Measurements from ENCODE around the gene PRM3.

PRM3 gene

GRCh38 chr16:11272921-11273720 is at the start of gene PRM3:
Gene PRM3, minus strand, starts transcription at chr16:11273629. Its CDS starts 34 bp downstream, at chr16:11273595.
- Histone ChIP-seq H3K4me1 (ENCODE audit: insufficient read depth, low read length) (no peaks in the 10 kb centered on the region), H3K27ac (ENCODE audit: low read depth, low read length) (no peak within 1 kb of the TSS), H3K36me3 (ENCODE audit: insufficient read depth, low read length) (no peaks in the 10 kb centered on the region), H3K4me3 (ENCODE audit: low read depth in 1 of 2, low read length in 2 of 2) (no peak within 1 kb of the TSS), H3K27me3 (ENCODE audit: control insufficient read depth in 1 of 2, insufficient read depth in 2 of 2, low read length in 2 of 2) (no peaks in the 10 kb centered on the region), H3K9me3 (ENCODE audit: low read length) (no peaks in the 10 kb centered on the region), H3K9ac (ENCODE audit: low read length) (no peak within 1 kb of the TSS)

- no peaks in the 10 kb centered on the region for H3K27me3 ChIP-seq (ENCODE audit: control insufficient read depth in 1 of 2, insufficient read depth in 2 of 2, low read length in 2 of 2)
- no peak overlapping the region for H3K4me3 ChIP-seq (ENCODE audit: low read depth in 1 of 2, low read length in 2 of 2)
- peaks cover 3% of the 10 kb centered on the region for H3K4me1 ChIP-seq (ENCODE audit: insufficient read depth, low read length)
- H3K9me3 ChIP-seq (ENCODE audit: low read length), result no peaks in the 10 kb centered on the region
- no peak overlapping the region for H3K27ac ChIP-seq (ENCODE audit: low read depth, low read length)
- H3K36me3 ChIP-seq (ENCODE audit: insufficient read depth, low read length), result no peaks in the 10 kb centered on the region
- no peak overlapping the region for H3K9ac ChIP-seq (ENCODE audit: low read length)
Observed at GRCh38 chr16:11322823-11323222, 49.4 kb upstream of the PRM3 start.

GRCh38 chr16:11321662-11322061 is 48.2 kb upstream of the PRM3 start:
- Histone ChIP-seq H3K27me3 (ENCODE audit: control insufficient read depth in 1 of 2, insufficient read depth in 2 of 2, low read length in 2 of 2) (no peaks in the 10 kb centered on the region), H3K9me3 (ENCODE audit: low read length) (no peaks in the 10 kb centered on the region), H3K36me3 (ENCODE audit: insufficient read depth, low read length) (no peaks in the 10 kb centered on the region), H3K4me3 (ENCODE audit: low read depth in 1 of 2, low read length in 2 of 2) (no peak overlapping the region), H3K27ac (ENCODE audit: low read depth, low read length) (no peak overlapping the region), H3K4me1 (ENCODE audit: insufficient read depth, low read length) (no peaks in the 10 kb centered on the region), H3K9ac (ENCODE audit: low read length) (no peak overlapping the region)

GRCh38 chr16:11320170-11320569 is 46.7 kb upstream of the PRM3 start:
- H3K27me3 ChIP-seq (ENCODE audit: control insufficient read depth in 1 of 2, insufficient read depth in 2 of 2, low read length in 2 of 2), result no peaks in the 10 kb centered on the region
- H3K27ac ChIP-seq (ENCODE audit: low read depth, low read length), result no peak overlapping the region
- no peaks in the 10 kb centered on the region for H3K36me3 ChIP-seq (ENCODE audit: insufficient read depth, low read length)
- H3K9me3 ChIP-seq (ENCODE audit: low read length), result no peaks in the 10 kb centered on the region
- no peaks in the 10 kb centered on the region for H3K4me1 ChIP-seq (ENCODE audit: insufficient read depth, low read length)
- H3K4me3 ChIP-seq (ENCODE audit: low read depth in 1 of 2, low read length in 2 of 2), result no peak overlapping the region
- no peak overlapping the region for H3K9ac ChIP-seq (ENCODE audit: low read length)

GRCh38 chr16:11319529-11320146 is 46.2 kb upstream of the PRM3 start:
- H3K27me3 ChIP-seq (ENCODE audit: control insufficient read depth in 1 of 2, insufficient read depth in 2 of 2, low read length in 2 of 2), result no peaks in the 10 kb centered on the region
- no peak overlapping the region for H3K27ac ChIP-seq (ENCODE audit: low read depth, low read length)
- no peak overlapping the region for H3K9ac ChIP-seq (ENCODE audit: low read length)
- H3K36me3 ChIP-seq (ENCODE audit: insufficient read depth, low read length), result no peaks in the 10 kb centered on the region
- no peak overlapping the region for H3K4me3 ChIP-seq (ENCODE audit: low read depth in 1 of 2, low read length in 2 of 2)
- no peaks in the 10 kb centered on the region for H3K4me1 ChIP-seq (ENCODE audit: insufficient read depth, low read length)
- no peaks in the 10 kb centered on the region for H3K9me3 ChIP-seq (ENCODE audit: low read length)

GRCh38 chr16:11318817-11319216 is 45.4 kb upstream of the PRM3 start:
- no peak overlapping the region for H3K9ac ChIP-seq (ENCODE audit: low read length)
- H3K36me3 ChIP-seq (ENCODE audit: insufficient read depth, low read length), result no peaks in the 10 kb centered on the region
- H3K4me3 ChIP-seq (ENCODE audit: low read depth in 1 of 2, low read length in 2 of 2), result no peak overlapping the region
- no peaks in the 10 kb centered on the region for H3K4me1 ChIP-seq (ENCODE audit: insufficient read depth, low read length)
- H3K27ac ChIP-seq (ENCODE audit: low read depth, low read length), result no peak overlapping the region
- H3K27me3 ChIP-seq (ENCODE audit: control insufficient read depth in 1 of 2, insufficient read depth in 2 of 2, low read length in 2 of 2), result no peaks in the 10 kb centered on the region
- H3K9me3 ChIP-seq (ENCODE audit: low read length), result no peaks in the 10 kb centered on the region

GRCh38 chr16:11316331-11317015 is 43.0 kb upstream of the PRM3 start:
- no peak overlapping the region for H3K4me3 ChIP-seq (ENCODE audit: low read depth in 1 of 2, low read length in 2 of 2)
- H3K9ac ChIP-seq (ENCODE audit: low read length), result no peak overlapping the region

GRCh38 chr16:11315510-11315909 is 42.1 kb upstream of the PRM3 start:
- H3K4me1 ChIP-seq (ENCODE audit: insufficient read depth, low read length), result no peaks in the 10 kb centered on the region
- H3K4me3 ChIP-seq (ENCODE audit: low read depth in 1 of 2, low read length in 2 of 2), result no peak overlapping the region
- no peaks in the 10 kb centered on the region for H3K9me3 ChIP-seq (ENCODE audit: low read length)
- H3K27ac ChIP-seq (ENCODE audit: low read depth, low read length), result no peak overlapping the region
- H3K9ac ChIP-seq (ENCODE audit: low read length), result no peak overlapping the region
- no peaks in the 10 kb centered on the region for H3K36me3 ChIP-seq (ENCODE audit: insufficient read depth, low read length)
- H3K27me3 ChIP-seq (ENCODE audit: control insufficient read depth in 1 of 2, insufficient read depth in 2 of 2, low read length in 2 of 2), result no peaks in the 10 kb centered on the region

More at GRCh38 chr16:11316331-11317015, 43.0 kb upstream of the PRM3 start:
- H3K4me1 ChIP-seq (ENCODE audit: insufficient read depth, low read length), result no peaks in the 10 kb centered on the region
- no peaks in the 10 kb centered on the region for H3K36me3 ChIP-seq (ENCODE audit: insufficient read depth, low read length)
- H3K27me3 ChIP-seq (ENCODE audit: control insufficient read depth in 1 of 2, insufficient read depth in 2 of 2, low read length in 2 of 2), result no peaks in the 10 kb centered on the region
- no peak overlapping the region for H3K27ac ChIP-seq (ENCODE audit: low read depth, low read length)
- H3K9me3 ChIP-seq (ENCODE audit: low read length), result no peaks in the 10 kb centered on the region

- no peak overlapping the region for H3K27ac ChIP-seq (ENCODE audit: low read depth, low read length)
- no peak overlapping the region for H3K9ac ChIP-seq (ENCODE audit: low read length)
- H3K9me3 ChIP-seq (ENCODE audit: low read length), result no peaks in the 10 kb centered on the region
- no peaks in the 10 kb centered on the region for H3K27me3 ChIP-seq (ENCODE audit: control insufficient read depth in 1 of 2, insufficient read depth in 2 of 2, low read length in 2 of 2)
- H3K4me1 ChIP-seq (ENCODE audit: insufficient read depth, low read length), result no peaks in the 10 kb centered on the region
- no peak overlapping the region for H3K4me3 ChIP-seq (ENCODE audit: low read depth in 1 of 2, low read length in 2 of 2)
- no peaks in the 10 kb centered on the region for H3K36me3 ChIP-seq (ENCODE audit: insufficient read depth, low read length)
Observed at GRCh38 chr16:11314309-11314894, 41.0 kb upstream of the PRM3 start.

- H3K9me3 ChIP-seq (ENCODE audit: low read length), result no peaks in the 10 kb centered on the region
- no peaks in the 10 kb centered on the region for H3K36me3 ChIP-seq (ENCODE audit: insufficient read depth, low read length)
- H3K9ac ChIP-seq (ENCODE audit: low read length), result no peak overlapping the region
- H3K4me3 ChIP-seq (ENCODE audit: low read depth in 1 of 2, low read length in 2 of 2), result no peak overlapping the region
- no peak overlapping the region for H3K27ac ChIP-seq (ENCODE audit: low read depth, low read length)
- no peaks in the 10 kb centered on the region for H3K27me3 ChIP-seq (ENCODE audit: control insufficient read depth in 1 of 2, insufficient read depth in 2 of 2, low read length in 2 of 2)
- no peaks in the 10 kb centered on the region for H3K4me1 ChIP-seq (ENCODE audit: insufficient read depth, low read length)
Observed at GRCh38 chr16:11313493-11314308, 40.3 kb upstream of the PRM3 start.

All from muscle layer of colon (tissue), 2 donors.